Measurements from ENCODE around the gene C1orf56.

C1orf56 gene

DNA sequence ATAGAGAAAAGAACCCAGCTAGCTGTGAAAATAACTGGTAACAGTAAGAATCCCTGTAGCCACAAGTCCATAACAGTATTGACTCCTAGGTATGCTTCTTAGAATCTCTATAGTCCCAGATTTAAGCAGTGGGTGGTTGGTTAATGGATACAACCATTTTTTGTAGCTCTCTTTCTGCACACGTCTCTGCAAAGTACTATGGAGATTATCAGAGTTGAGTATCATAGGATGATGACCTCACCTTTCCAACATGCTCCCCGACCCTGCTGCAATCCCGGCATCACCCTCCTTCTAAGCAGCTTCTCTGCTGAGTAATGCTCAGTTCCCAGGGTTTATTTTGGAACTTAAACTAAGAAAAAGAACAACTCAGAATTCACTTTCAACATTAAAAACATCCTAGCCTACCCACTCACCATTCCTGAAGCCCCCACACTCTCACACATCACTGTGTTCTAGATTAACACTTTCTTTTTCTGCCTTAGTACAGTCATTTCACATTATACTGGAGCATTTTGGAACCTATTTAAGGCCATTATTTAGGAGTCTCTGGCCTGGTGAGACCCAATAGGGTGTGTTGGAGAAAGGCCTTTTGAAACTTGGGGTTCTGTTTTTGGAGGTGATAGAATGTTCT is 15.3 kb downstream of the C1orf56 start:
- DNase-seq, result peak; percentile 86

DNA sequence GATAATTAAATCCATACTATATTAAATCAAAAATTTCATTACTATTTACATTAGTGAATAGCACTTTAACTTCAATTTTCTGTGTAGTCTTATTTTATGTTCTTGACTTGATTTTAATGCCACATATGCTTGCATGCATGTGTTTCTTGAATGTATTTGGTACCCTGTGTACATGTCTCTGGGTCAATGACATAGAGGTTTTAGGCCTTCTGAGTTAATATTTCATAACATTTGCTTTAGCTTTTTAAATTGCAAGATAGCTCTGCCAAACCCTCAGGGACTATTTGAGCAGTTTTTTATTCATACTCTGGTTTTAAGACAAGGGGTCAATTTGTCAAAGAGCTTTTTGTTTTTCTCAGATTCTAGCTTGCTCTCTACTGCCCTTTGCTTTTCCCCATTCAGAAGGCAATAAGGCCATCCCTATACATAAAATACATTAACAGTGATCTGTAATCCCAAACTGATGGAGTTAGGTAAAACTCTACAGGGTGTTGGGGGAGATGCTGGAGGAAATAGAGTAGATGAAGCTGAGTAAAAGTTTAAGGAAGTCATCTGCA is 17.6 kb downstream of the C1orf56 start:
- DNase-seq, result no peak

DNA sequence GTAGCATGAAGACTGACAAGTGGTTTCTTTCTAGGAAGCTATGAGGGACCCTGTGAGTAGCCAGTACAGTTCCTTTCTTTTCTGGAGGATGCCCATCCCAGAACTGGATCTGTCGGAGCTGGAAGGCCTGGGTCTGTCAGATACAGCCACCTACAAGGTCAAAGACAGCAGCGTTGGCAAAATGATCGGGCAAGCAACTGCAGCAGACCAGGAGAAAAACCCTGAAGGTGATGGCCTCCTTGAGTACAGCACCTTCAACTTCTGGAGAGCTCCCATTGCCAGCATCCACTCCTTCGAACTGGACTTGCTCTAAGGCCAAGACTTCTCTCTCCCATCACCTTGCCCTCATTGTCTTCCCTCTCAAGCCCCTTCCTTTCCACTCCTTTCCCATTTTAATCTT is 19.6 kb downstream of the C1orf56 start:
- no peak for DNase-seq

DNA sequence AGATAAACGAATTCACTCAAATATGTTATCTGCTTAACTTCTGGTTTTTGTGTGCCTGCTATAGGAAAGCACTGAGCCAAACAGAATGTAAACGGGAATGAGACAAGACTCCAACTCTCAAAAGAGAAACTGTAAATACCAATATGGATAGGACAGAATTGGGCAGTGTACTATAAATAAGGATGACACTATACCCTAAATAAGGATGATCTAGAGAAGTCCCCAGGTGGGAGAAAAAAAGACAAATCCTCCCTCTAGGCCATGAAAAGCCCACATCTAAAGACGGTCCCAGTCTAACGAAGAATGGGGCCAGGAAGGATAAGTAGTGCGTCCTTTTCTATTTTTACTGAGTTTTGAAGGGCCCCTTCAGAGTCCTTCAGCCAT is 21.5 kb downstream of the C1orf56 start:
- DNase-seq, result no peak

DNA sequence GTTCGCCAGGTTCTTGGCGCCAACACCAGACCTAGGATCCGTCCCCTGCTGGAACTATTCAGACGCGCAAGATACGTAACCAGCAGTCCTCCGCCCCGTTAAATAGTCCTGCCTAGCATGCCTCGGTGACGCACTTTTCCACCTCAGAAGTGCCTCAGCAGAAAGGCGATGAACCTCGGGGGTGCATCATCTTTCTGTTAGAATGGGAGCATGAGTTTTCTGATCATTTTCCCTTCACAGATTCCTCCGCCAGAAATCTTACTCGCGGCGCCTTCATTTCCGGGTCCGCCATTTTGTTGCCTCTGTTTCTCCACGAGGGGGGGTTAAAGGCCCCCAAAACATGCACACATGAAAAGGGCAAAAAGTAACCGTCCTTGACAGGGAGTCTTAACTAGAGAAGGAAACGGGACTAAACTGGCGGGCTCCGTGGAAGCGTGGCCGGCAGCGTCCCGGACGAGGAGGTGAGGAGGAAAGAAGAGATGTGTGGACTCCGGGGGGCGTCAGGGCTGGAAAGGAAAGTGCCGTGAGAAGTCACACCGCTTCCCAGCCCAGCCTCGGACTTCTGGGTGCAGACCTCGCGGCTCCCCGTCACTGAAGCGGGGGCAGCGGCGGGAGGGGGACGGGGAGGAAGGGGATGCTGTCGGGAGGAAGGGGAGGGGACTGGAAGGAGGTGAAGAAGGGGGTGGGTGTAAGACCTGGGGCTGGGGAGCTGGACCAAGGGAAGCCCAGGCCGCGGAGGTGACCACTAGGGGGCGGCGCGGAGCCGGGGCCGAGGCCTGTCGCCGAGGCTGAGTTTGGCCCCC is 23.1 kb downstream of the C1orf56 start, which contains the start of gene GABPB2:
Gene GABPB2 (plus strand): TSS at position 288 of the 803 bp plus-strand sequence. CDS start 17,429 bp downstream, outside the sequence.
- peak; percentile 94 for DNase-seq

DNA sequence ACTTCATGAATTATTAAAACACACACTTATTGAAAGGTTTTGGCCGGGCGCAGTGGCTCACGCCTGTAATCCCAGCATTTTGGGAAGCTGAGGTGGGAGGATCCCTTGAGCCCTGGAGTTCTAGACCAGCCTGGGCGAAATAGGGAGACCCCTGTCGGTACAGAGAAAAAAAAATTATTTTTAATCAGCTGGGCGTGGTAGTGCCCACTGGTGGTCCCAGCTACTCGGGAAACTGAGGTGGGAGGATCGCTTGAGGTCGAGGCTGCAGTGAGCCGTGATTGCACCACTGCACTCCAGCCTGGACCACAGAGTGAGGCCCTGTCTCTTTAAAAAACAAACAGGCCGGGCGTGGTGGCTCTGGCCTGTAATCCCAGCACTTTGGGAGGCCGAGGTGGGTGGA is 24.7 kb downstream of the C1orf56 start:
- DNase-seq, result no peak

DNA sequence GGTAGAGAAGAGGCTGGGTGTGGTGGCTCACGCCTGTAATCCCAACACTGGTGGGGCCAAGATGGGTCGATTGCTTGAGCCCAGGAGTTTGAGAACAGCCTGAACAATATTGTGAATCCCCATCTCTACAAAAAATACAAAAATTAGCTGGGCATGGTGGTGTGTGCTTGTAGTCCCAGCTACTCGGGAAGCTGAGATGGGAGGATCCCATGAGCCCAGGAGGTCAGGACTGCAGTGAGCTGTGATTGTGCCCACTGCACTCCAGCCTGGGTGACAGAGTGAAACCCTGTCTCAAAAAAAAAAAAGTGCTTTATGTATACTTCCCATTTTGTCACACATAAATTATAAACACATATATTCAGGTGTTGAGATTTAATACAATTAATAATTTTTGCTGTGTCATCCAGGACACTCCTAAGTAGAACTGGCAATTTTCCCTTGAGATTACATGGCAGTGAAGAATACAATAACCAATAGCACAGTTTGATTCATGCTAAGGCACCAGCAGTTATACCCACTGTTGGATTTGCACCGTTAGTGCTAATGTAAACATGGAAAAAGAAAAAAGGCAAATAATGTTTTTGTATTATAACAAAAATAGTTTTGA is 38.5 kb downstream of the C1orf56 start:
- no peak for DNase-seq

DNA sequence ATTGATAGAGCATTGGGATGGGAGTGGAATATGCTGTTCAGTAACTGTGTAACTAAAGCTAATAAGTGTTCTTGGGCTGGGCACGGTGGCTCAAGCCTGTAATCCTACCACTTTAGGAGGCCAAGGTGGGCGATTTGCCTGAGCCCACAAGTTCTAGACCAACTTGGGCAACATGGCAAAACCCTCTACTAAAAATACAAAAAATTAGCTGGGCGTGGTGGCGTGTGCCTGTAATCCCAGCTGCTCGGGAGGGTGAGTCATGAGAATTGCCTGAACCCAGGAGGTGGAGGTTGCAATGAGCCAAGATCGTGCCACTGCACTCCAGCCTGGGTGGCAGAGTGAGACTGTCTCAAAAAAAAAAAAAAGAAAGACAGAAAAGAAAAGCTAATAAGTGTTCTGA is 49.9 kb downstream of the C1orf56 start:
- DNase-seq, result peak; percentile 2

DNA sequence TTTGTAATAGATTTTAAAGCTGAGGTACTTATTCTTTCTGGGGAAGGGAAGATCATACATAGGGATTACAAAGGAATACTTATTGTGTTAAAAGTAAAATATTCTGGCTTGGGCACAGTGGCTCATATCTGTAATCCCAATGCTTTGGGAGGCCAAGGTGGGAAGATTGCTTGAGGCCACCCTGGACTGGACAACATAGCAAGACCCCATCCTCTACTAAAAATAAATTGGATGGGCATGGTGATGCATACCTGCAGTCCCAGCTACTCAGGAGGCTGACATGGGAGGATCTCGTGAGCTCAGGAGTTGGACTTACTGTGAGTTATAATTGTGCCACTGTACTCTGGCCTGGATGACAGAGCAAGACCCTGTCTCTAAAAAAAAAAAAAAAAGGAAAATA is 50.6 kb downstream of the C1orf56 start:
- DNase-seq, result no peak

Measured in fibroblast of skin of scalp (primary cell).